DND-41 (cell line): Measurements from ENCODE around the gene POLR1H.
A peak's percentile ranks its signal among the peaks of the same experiment; 100 is the strongest.

Source experiments
- ATAC-seq: fragments of 200-7000 bp; cut with Tn5 transposase; 3 replicates; pipeline ENCODE4 v1.9.1; 2021; ENCODE audit warnings: low read depth; ENCODE audit not compliant: insufficient read depth
- DNase-seq: peaks from one replicate; pipeline ENCODE4 v3.0.0-alpha.2; 2020
- H2AFZ ChIP-seq: 2 replicates; pipeline ENCODE4 v1.6.0; 2012; ENCODE audit warnings: low read depth, low read length
- H3K27ac ChIP-seq: 2 replicates; pipeline ENCODE4 v1.5.1; 2012; ENCODE audit warnings: low read length, inconsistent platforms
- H3K27me3 ChIP-seq: fragments of 200-600 bp; sonication (generic); 2 replicates; pipeline ENCODE4 v1.6.0; 2012; ENCODE audit warnings: low read length, mild to moderate bottlenecking, inconsistent platforms; ENCODE audit not compliant: insufficient read depth, poor library complexity
- H3K36me3 ChIP-seq: 2 replicates; pipeline ENCODE4 v1.5.1; 2012; ENCODE audit warnings: low read length, inconsistent platforms; ENCODE audit not compliant: insufficient read depth
- H3K4me1 ChIP-seq: 2 replicates; pipeline ENCODE4 v1.5.1; 2012; ENCODE audit warnings: mild to moderate bottlenecking, low read length; ENCODE audit not compliant: insufficient read depth
- H3K4me2 ChIP-seq: 2 replicates; pipeline ENCODE4 v1.6.0; 2012; ENCODE audit warnings: mild to moderate bottlenecking, moderate library complexity, low read length, inconsistent platforms; ENCODE audit not compliant: insufficient read depth
- H3K4me3 ChIP-seq, 2 experiments: fragments of 200-600 bp in 1 of 2; shearing (Covaris generic) in 1 of 2; 2 replicates each; pipeline ENCODE4 v1.5.1; 2012 to 2016; ENCODE audit warnings: inconsistent platforms in 2 of 2, low read length in 2 of 2, mild to moderate bottlenecking in 2 of 2, low read depth in 1 of 2, moderate library complexity in 1 of 2
- H3K79me2 ChIP-seq: 2 replicates; pipeline ENCODE4 v1.6.0; 2012; ENCODE audit warnings: low read length, inconsistent platforms; ENCODE audit not compliant: insufficient read depth
- H3K9ac ChIP-seq: 2 replicates; pipeline ENCODE4 v1.6.0; 2012; ENCODE audit warnings: low read depth, mild to moderate bottlenecking, inconsistent platforms, low read length, moderate library complexity
- H3K9me3 ChIP-seq: 2 replicates; pipeline ENCODE4 v1.5.1; 2012; ENCODE audit warnings: low read length, moderate library complexity, mild to moderate bottlenecking, inconsistent platforms; ENCODE audit not compliant: insufficient read depth, severe bottlenecking
- H4K20me1 ChIP-seq: 2 replicates; pipeline ENCODE4 v1.6.0; 2012; ENCODE audit warnings: low read length; ENCODE audit not compliant: insufficient read depth
- EZH2 ChIP-seq: IDR thresholded peaks from 3 replicates; pipeline ENCODE4 v1.6.1; 2012; ENCODE audit warnings: borderline replicate concordance, low read depth, mild to moderate bottlenecking, moderate library complexity, low read length, inconsistent platforms; ENCODE audit not compliant: severe bottlenecking
- TF ChIP-seq, protein P1 (sequence below): IDR thresholded peaks from 2 replicates; pipeline ENCODE4 v1.5.1; 2012; ENCODE audit warnings: borderline replicate concordance, low read length, moderate library complexity, mild to moderate bottlenecking; ENCODE audit not compliant: poor library complexity, severe bottlenecking; ENCODE audit errors: extremely low read depth

The POLR1H gene

DNA sequence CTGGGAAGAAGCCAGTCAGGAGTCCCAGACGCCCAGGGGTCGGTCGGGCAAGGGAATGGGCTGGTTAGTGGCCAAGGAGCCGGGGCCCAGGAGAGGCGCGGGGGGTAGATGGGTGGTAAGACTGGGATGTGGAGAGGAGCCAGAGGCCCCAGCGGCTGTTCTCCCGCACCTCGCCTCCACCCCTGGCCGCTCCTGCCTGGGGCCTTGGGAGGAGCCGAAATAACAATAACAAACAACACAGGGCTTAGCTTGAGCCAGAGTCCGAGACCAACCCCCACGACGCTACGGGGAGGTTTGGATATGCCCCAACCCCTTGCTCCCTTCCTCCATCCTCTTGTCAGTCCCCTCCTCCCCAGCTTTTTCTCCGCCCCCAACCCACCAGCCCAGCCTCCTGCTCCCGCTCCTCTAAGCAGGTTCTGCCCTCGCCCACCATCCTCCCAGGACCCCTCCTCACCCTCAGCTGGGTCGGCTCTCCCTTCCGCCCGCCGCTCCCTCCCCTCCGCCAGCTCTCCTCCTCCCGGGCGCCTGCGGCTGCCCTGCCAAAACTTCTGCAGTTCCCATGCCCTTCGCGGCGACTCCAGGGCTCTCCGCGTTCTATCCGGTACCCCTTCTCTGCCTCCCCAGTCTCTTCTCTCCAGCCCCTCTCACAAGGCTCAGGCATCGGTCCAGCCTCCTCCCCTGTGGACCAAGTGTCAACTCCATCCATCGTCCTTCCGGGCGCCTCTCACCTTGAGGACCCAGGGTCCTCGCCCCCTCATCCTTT is 13.4 kb downstream of the POLR1H start:
- H3K4me3 ChIP-seq: no peak overlapping the region
- peaks cover 10% of the 10 kb centered on the region for H3K36me3 ChIP-seq
- H4K20me1 ChIP-seq: no peaks in the 10 kb centered on the region; the same call in 1 of the 2 replicates
- no peak for DNase-seq
- ATAC-seq: no peak
- no peak overlapping the region for H2AFZ ChIP-seq
- no peak overlapping the region for H3K4me2 ChIP-seq
- H3K27me3 ChIP-seq: no peaks in the 10 kb centered on the region
- TF ChIP-seq, protein P1, sequence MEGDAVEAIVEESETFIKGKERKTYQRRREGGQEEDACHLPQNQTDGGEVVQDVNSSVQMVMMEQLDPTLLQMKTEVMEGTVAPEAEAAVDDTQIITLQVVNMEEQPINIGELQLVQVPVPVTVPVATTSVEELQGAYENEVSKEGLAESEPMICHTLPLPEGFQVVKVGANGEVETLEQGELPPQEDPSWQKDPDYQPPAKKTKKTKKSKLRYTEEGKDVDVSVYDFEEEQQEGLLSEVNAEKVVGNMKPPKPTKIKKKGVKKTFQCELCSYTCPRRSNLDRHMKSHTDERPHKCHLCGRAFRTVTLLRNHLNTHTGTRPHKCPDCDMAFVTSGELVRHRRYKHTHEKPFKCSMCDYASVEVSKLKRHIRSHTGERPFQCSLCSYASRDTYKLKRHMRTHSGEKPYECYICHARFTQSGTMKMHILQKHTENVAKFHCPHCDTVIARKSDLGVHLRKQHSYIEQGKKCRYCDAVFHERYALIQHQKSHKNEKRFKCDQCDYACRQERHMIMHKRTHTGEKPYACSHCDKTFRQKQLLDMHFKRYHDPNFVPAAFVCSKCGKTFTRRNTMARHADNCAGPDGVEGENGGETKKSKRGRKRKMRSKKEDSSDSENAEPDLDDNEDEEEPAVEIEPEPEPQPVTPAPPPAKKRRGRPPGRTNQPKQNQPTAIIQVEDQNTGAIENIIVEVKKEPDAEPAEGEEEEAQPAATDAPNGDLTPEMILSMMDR: no peak
- TF ChIP-seq EZH2: no peak
- H3K9ac ChIP-seq: no peak overlapping the region
- peaks cover 36% of the 10 kb centered on the region for H3K4me1 ChIP-seq
- H3K79me2 ChIP-seq: no peaks in the 10 kb centered on the region
- H3K9me3 ChIP-seq: no peaks in the 10 kb centered on the region
- H3K27ac ChIP-seq: no peak overlapping the region

DNA sequence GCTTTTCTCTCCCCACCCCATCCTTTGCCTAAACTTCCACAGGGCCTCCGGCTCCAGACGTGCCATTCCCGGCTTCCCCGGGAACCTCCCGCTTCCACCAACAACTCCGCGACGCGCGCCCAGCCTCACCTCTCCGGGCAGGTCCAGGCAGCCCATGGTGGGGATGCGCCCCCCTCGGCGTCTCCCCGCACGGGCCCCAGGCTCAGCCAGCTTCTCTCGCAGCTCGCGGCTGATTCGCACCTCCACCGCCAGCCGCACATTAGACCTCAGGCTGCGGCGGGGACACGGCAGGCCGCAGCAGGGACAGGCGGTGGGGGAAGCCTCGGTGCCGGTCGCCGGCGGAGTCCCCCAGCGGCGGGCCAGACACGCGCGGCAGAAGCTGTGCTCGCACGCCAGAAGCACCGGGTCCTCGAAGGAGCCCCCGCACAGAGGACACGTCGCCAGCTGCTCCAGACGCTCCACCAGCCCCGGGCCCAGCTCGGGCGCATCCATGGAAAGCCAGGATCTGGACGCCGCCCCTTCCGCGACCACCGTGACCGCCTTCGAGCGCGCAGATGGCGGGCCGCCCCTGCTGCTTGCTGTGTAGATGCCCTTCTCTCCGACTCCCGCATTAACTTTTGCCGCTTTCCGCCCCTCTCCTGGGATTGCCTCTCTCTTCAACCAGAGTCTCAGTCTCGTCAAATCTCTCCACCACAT is 14.2 kb downstream of the POLR1H start, which contains the start of gene RNF39:
TSS of gene RNF39 (minus strand) at position 676 of the 696 bp plus-strand sequence. CDS start at position 492, 184 bp downstream.
- ATAC-seq (no peak), DNase-seq (no peak)
- H3K4me2 ChIP-seq: no peak within 1 kb of the TSS
- no peaks in the 10 kb centered on the region; the same call in 1 of the 2 replicates for H4K20me1 ChIP-seq
- H2AFZ ChIP-seq: no peak within 1 kb of the TSS
- 0 out of 2 replicates have a peak within 1 kb of the TSS, but pooled peaks have one; percentile 3 for H3K9ac ChIP-seq
- H3K79me2 ChIP-seq: no peaks in the 10 kb centered on the region
- no peaks in the 10 kb centered on the region for H3K9me3 ChIP-seq
- H3K27me3 ChIP-seq: no peaks in the 10 kb centered on the region
- peaks cover 36% of the 10 kb centered on the region for H3K4me1 ChIP-seq
- peak within 1 kb of the TSS; percentile 73 for H3K27ac ChIP-seq
- no peak within 1 kb of the TSS for H3K4me3 ChIP-seq
- peaks cover 5% of the 10 kb centered on the region for H3K36me3 ChIP-seq
- no peak for TF ChIP-seq EZH2
- TF ChIP-seq, protein P1: no peak

- H2AFZ ChIP-seq: no peak overlapping the region
Measured at GRCh38 chr6:30075790-30076732, 15.0 kb downstream of the POLR1H start.

More at GRCh38 chr6:30075790-30076732, 15.0 kb downstream of the POLR1H start:
- Histone ChIP-seq H3K4me3 (no peak overlapping the region), H3K9ac (0 out of 2 replicates have a peak overlapping the region, but pooled peaks have one; percentile 3), H3K27me3 (no peaks in the 10 kb centered on the region), H3K27ac (peak overlapping the region; percentile 73), H3K36me3 (no peaks in the 10 kb centered on the region), H4K20me1 (no peaks in the 10 kb centered on the region; the same call in 1 of the 2 replicates), H3K4me1 (peaks cover 36% of the 10 kb centered on the region), H3K9me3 (no peaks in the 10 kb centered on the region), H3K79me2 (no peaks in the 10 kb centered on the region), H3K4me2 (no peak overlapping the region)
- TF ChIP-seq EZH2: no peak
- TF ChIP-seq, protein P1: peak; percentile 49
- ATAC-seq: no peak
- DNase-seq: no peak
